Right lobe of liver (tissue), 4 donors: ENCODE data around the gene AFG1L.
"Not testable (repeated sequence)": the region's sequence is repeated elsewhere in the genome, so short reads cannot be mapped to it uniquely, and the experiment has no call there.

ENCODE experiments used
- CTCF ChIP-seq, 4 donors: fragments of 200-600 bp in 3 of 4; fragments of 450-650 bp in 1 of 4; IDR thresholded peaks; one replicate each; pipeline versions ENCODE4 v1.5.1 to v1.8.0; 2016 to 2022; ENCODE audit warnings: antibody characterized with exemption in 4 of 4, mild to moderate bottlenecking in 2 of 4
- POLR2A ChIP-seq: fragments of 450-650 bp; IDR thresholded peaks from one replicate; pipeline ENCODE4 v1.6.1; 2017; ENCODE audit warnings: antibody characterized with exemption, mild to moderate bottlenecking
- donor health status: DM: no; HTN: no; CAD: no.
- donor health status: DM: no; HTN: no; CAD: no.
- donor health status: DM: no; HTN: yes; CAD: no.

- not testable (repeated sequence) for TF ChIP-seq POLR2A; CTCF (IDR thresholded peaks at IDR 0.05)
Measured at GRCh38 chr6:108561309-108561647, 266.4 kb downstream of the AFG1L start.
